ENCODE results near the gene PKP4. TPM values are rescaled to one million over a fixed set of nuclear protein-coding genes. Genes with fewer than 3 reads are reported as not detected.

Gene PKP4
- total RNA-seq, 1 experiment from 2014 or later, result 52.0 TPM

GRCh38 chr2:158668001-158668765 lies 211.4 kb downstream of the PKP4 start:
- H3K4ac ChIP-seq (ENCODE audit: low read depth, low read length), result no peak overlapping the region
- no peak overlapping the region for H4K5ac ChIP-seq (ENCODE audit: insufficient read length, low read depth, low read length)
- no peak overlapping the region for H2AK5ac ChIP-seq (ENCODE audit: insufficient read length, low read length)
- H2AFZ ChIP-seq (ENCODE audit: low read length), result no peak overlapping the region
- H3K9me3 ChIP-seq (ENCODE audit: control insufficient read depth, low read depth, low read length), result no peaks in the 10 kb centered on the region
- no peak overlapping the region for H4K8ac ChIP-seq (replicated peaks; ENCODE audit: insufficient read length, low read depth, low read length)
- no peak overlapping the region for H2BK20ac ChIP-seq (ENCODE audit: low read depth, low read length, poor library complexity, severe bottlenecking)
- H3K27ac Mint-ChIP-seq, result peak overlapping the region in 1 of 3 experiments; percentile 29; a peak in 2 of 7 replicates
- H2BK5ac ChIP-seq (ENCODE audit: insufficient read length, low read length), result no peak overlapping the region
- no peak overlapping the region for H3T11ph ChIP-seq (ENCODE audit: low read length)
- H3K4me2 ChIP-seq (ENCODE audit: insufficient read depth, insufficient read length, low read length), result no peak overlapping the region
- DNase-seq, result no peak
- no peak for TF ChIP-seq CTCF (conservative IDR thresholded peaks at IDR 0.05)
- no peak overlapping the region for H2BK15ac ChIP-seq (ENCODE audit: low read depth, low read length)
- H3K4me1 Mint-ChIP-seq, result peaks cover 7% of the 10 kb centered on the region in 2 experiments
- H3K18ac ChIP-seq (ENCODE audit: insufficient read length, low read depth, low read length), result no peak overlapping the region
- H4K91ac ChIP-seq (ENCODE audit: insufficient read length, low read depth, low read length), result no peak overlapping the region
- H3K27me3 Mint-ChIP-seq (ENCODE audit: low read depth), result no peaks in the 10 kb centered on the region; the same call in 1 of the 2 replicates
- H3K23me2 ChIP-seq (ENCODE audit: insufficient read length, low read depth, low read length, poor library complexity, severe bottlenecking), result no peaks in the 10 kb centered on the region
- no peak overlapping the region for H3K27ac ChIP-seq (ENCODE audit: insufficient read length, low read depth, low read length)
- H3K79me2 ChIP-seq (ENCODE audit: insufficient read depth, low read length), result no peaks in the 10 kb centered on the region
- no peaks in the 10 kb centered on the region for H3K9me3 Mint-ChIP-seq
- no peaks in the 10 kb centered on the region for H4K20me1 ChIP-seq (ENCODE audit: control insufficient read depth, insufficient read depth, insufficient read length)
- no peak overlapping the region for H3K23ac ChIP-seq (ENCODE audit: insufficient read length, low read depth, low read length)
- H3K9ac ChIP-seq (ENCODE audit: extremely low read depth, insufficient read length, low read length), result no peak overlapping the region
- no peaks in the 10 kb centered on the region for H3K27me3 ChIP-seq (ENCODE audit: insufficient read depth, low read length)
- no peak overlapping the region for H3K56ac ChIP-seq (ENCODE audit: insufficient read length, low read depth, low read length)
- H3K36me3 Mint-ChIP-seq (ENCODE audit: insufficient read depth in 1 of 3, low read depth in 3 of 3), result peaks cover 7 to 45% (median 42%) of the 10 kb centered on the region in 3 experiments; a peak in 6 of 7 replicates
- no peak overlapping the region for H2BK120ac ChIP-seq (ENCODE audit: low read depth, low read length, poor library complexity, severe bottlenecking)
- no peak overlapping the region for H2BK12ac ChIP-seq (ENCODE audit: insufficient read length, low read depth, low read length)
- no peak overlapping the region for H3K14ac ChIP-seq (ENCODE audit: insufficient read depth, low read length)
- H3K4me3 Mint-ChIP-seq, result no peak overlapping the region
- no peaks in the 10 kb centered on the region for H3K4me1 ChIP-seq (ENCODE audit: insufficient read depth, low read length)
- no CpG with 5 or more reads among the region's 5 CpGs for WGBS (ENCODE audit: extremely low coverage, insufficient read length, low lambda C conversion rate)
- no peaks in the 10 kb centered on the region for H3K79me1 ChIP-seq (ENCODE audit: insufficient read depth, low read depth, low read length, poor library complexity, severe bottlenecking)
